Measurements from ENCODE around the gene NSUN2.

DNA sequence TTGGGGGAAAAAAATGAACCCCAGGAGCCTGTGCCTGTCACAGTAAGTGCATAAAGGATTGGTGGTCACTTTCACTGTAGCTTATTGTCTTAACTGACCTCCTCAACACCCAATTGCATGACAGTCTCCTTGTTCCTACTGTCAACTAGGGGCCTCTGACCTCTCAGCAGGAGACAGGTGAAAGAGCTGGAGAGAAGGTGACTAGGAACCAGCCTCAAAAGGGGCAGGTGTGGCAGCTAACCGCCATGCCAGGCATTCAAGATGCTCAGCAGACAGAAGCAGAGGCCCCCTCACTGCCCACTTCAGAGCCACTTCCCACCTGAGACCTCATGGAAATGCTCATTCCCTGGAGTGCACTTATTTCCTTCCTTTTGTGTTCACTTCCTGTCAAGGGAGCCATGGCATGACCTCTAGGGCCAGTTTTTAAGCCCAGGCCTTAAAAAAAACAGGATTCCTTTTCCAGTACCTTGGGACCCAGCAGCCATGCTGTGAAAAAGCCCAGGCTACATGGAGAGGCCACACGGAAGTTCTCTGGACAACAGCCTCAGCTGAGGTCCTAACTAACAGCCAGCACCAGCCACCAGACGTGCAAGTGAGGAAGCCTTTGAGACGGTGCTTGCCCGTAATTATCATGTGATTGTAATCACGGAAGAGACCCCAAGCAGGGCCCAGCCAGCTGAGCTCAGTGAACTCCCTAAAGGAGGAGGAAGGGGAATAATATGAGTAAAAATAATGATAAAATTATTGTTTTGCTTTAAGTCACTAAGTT is 74.9 kb downstream of the NSUN2 start:
- TF ChIP-seq, protein P1, sequence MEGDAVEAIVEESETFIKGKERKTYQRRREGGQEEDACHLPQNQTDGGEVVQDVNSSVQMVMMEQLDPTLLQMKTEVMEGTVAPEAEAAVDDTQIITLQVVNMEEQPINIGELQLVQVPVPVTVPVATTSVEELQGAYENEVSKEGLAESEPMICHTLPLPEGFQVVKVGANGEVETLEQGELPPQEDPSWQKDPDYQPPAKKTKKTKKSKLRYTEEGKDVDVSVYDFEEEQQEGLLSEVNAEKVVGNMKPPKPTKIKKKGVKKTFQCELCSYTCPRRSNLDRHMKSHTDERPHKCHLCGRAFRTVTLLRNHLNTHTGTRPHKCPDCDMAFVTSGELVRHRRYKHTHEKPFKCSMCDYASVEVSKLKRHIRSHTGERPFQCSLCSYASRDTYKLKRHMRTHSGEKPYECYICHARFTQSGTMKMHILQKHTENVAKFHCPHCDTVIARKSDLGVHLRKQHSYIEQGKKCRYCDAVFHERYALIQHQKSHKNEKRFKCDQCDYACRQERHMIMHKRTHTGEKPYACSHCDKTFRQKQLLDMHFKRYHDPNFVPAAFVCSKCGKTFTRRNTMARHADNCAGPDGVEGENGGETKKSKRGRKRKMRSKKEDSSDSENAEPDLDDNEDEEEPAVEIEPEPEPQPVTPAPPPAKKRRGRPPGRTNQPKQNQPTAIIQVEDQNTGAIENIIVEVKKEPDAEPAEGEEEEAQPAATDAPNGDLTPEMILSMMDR (IDR thresholded peaks at IDR 0.05; ENCODE audit: low read depth, low read length) = no peak
- TF ChIP-seq, protein P2, sequence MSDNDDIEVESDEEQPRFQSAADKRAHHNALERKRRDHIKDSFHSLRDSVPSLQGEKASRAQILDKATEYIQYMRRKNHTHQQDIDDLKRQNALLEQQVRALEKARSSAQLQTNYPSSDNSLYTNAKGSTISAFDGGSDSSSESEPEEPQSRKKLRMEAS (IDR thresholded peaks at IDR 0.05; ENCODE audit: low read depth, low read length) = no peak
- TF ChIP-seq POLR2A (IDR thresholded peaks at IDR 0.05; ENCODE audit: extremely low read depth, insufficient read length) (no peak), MYC (IDR thresholded peaks at IDR 0.05; ENCODE audit: low read depth, low read length) (no peak)
